CD4-positive, CD25-positive, alpha-beta regulatory T cell (primary cell): ENCODE measurements around the gene ABCC1. TPM values are rescaled to one million over a fixed set of nuclear protein-coding genes. Genes with fewer than 3 reads are reported as not detected.

ENCODE experiments used
- ATAC-seq, 2 donors: fragments of 150-1000 bp; cut with Tn5 transposase; one replicate each; pipeline ENCODE4 v1.10.0; 2021; ENCODE audit warnings: low read depth in 2 of 2, moderate number of reproducible peaks in 2 of 2, moderate library complexity in 1 of 2
- DNase-seq, 3 donors: peaks; one replicate each; pipeline versions ENCODE4 v3.0.0 to v3.0.0-alpha.2; 2012 to 2022; ENCODE audit warnings: mixed read lengths in 1 of 3
- H3K27ac ChIP-seq: one replicate; pipeline ENCODE4 v1.7.0; 2013; ENCODE audit warnings: mild to moderate bottlenecking, low read length; ENCODE audit not compliant: insufficient read depth, poor library complexity, severe bottlenecking
- H3K27me3 ChIP-seq: one replicate; pipeline ENCODE4 v1.7.0; 2013; ENCODE audit warnings: low read length; ENCODE audit not compliant: control insufficient read depth, insufficient read depth
- H3K36me3 ChIP-seq: one replicate; pipeline ENCODE4 v1.7.0; 2013; ENCODE audit warnings: mild to moderate bottlenecking, low read length, moderate library complexity; ENCODE audit not compliant: control insufficient read depth, insufficient read depth
- H3K4me1 ChIP-seq: 2 replicates; pipeline ENCODE4 v1.7.0; 2013; ENCODE audit warnings: mild to moderate bottlenecking, low read length; ENCODE audit not compliant: insufficient read depth, control insufficient read depth, poor library complexity, severe bottlenecking
- H3K4me3 ChIP-seq: one replicate; pipeline ENCODE4 v1.7.0; 2013; ENCODE audit warnings: low read depth, mild to moderate bottlenecking, low read length, moderate library complexity
- H3K9me3 ChIP-seq, 2 experiments: 1 replicate in 1 of 2; 2 replicates in 1 of 2; pipeline ENCODE4 v1.7.0; 2013; ENCODE audit warnings: low read length in 2 of 2, mild to moderate bottlenecking in 1 of 2, moderate library complexity in 1 of 2; ENCODE audit not compliant: control insufficient read depth in 2 of 2
- H3K27ac Mint-ChIP-seq, 3 donors: one replicate each; pipeline ENCODE4 v1.8.0; 2020 to 2022; ENCODE audit warnings: mild to moderate bottlenecking in 3 of 3, mixed read lengths in 3 of 3, moderate library complexity in 2 of 3
- H3K27me3 Mint-ChIP-seq: one replicate; pipeline ENCODE4 v1.8.0; 2022; ENCODE audit warnings: mild to moderate bottlenecking, mixed read lengths
- H3K36me3 Mint-ChIP-seq: one replicate; pipeline ENCODE4 v1.8.0; 2020; ENCODE audit warnings: mixed read lengths
- H3K4me1 Mint-ChIP-seq, 4 donors: one replicate each; pipeline ENCODE4 v1.8.0; 2020 to 2022; ENCODE audit warnings: mixed read lengths in 4 of 4, mild to moderate bottlenecking in 1 of 4
- H3K4me3 Mint-ChIP-seq, 4 donors: one replicate each; pipeline ENCODE4 v1.8.0; 2020 to 2022; ENCODE audit warnings: mild to moderate bottlenecking in 4 of 4, mixed read lengths in 4 of 4, moderate library complexity in 3 of 4
- H3K9me3 Mint-ChIP-seq, 7 donors: one replicate each; pipeline ENCODE4 v1.8.0; 2020 to 2022; ENCODE audit warnings: mixed read lengths in 7 of 7, mild to moderate bottlenecking in 3 of 7, moderate library complexity in 2 of 7
- polyA plus RNA-seq, 4 donors: library from polyadenylated mRNA; unstranded; fragments of 300-500 nt; fragmentation: Illumina TruSeq; gene quantifications; one replicate each; pipeline ENCODE4 v1.2.3, GENCODE V29; 2021
- total RNA-seq: library from RNA; stranded (reverse); gene quantifications from one replicate; pipeline ENCODE4 v1.2.3, GENCODE V29; 2022

ABCC1 gene
- total and polyA plus RNA-seq, 5 donors from 2014 or later: 6.9 to 103 (median 8.7) TPM

GRCh38 chr16:16059160-16059559 lies 109.7 kb downstream of the ABCC1 start:
- H3K4me3 ChIP-seq: no peak overlapping the region
- H3K4me1 Mint-ChIP-seq: peaks cover 9 to 30% (median 17%) of the 10 kb centered on the region in 4 donors
- peaks cover 77% of the 10 kb centered on the region for H3K36me3 ChIP-seq
- no peaks in the 10 kb centered on the region for H3K9me3 Mint-ChIP-seq
- H3K27ac Mint-ChIP-seq: peak overlapping the region in 2 of 3 donors; percentile 30 to 65
- H3K9me3 ChIP-seq: no peaks in the 10 kb centered on the region
- no peak overlapping the region for H3K27ac ChIP-seq
- no peak for ATAC-seq
- peaks cover 14% of the 10 kb centered on the region for H3K4me1 ChIP-seq
- no peak for DNase-seq
- H3K4me3 Mint-ChIP-seq: no peak overlapping the region
- H3K27me3 Mint-ChIP-seq: no peaks in the 10 kb centered on the region
- peaks cover 39% of the 10 kb centered on the region for H3K36me3 Mint-ChIP-seq
- no peaks in the 10 kb centered on the region for H3K27me3 ChIP-seq

GRCh38 chr16:16059895-16060590 lies 110.6 kb downstream of the ABCC1 start:
- Mint-ChIP-seq H3K36me3 (peaks cover 38% of the 10 kb centered on the region), H3K4me3 (no peak overlapping the region)
- H3K36me3 ChIP-seq: peaks cover 72% of the 10 kb centered on the region

GRCh38 chr16:16062023-16062937 lies 112.9 kb downstream of the ABCC1 start:
- H3K27ac ChIP-seq: peak overlapping the region; percentile 3
- Mint-ChIP-seq H3K36me3 (peaks cover 37% of the 10 kb centered on the region), H3K27me3 (no peaks in the 10 kb centered on the region), H3K27ac (peak overlapping the region; percentile 20 to 76 (median 46)), H3K4me3 (peak overlapping the region in 2 of 4 donors; percentile 13 to 19), H3K9me3 (no peaks in the 10 kb centered on the region), H3K4me1 (peaks cover 9 to 34% (median 25%) of the 10 kb centered on the region in 4 donors)
- no peaks in the 10 kb centered on the region for H3K9me3 ChIP-seq
- peak overlapping the region; percentile 26 for H3K4me3 ChIP-seq
- ATAC-seq (peak in 1 of 2 donors; percentile 22), DNase-seq (peak in 1 of 3 donors; percentile 27)
- peaks cover 63% of the 10 kb centered on the region for H3K36me3 ChIP-seq
- H3K27me3 ChIP-seq: no peaks in the 10 kb centered on the region
- peaks cover 14% of the 10 kb centered on the region for H3K4me1 ChIP-seq

More at GRCh38 chr16:16059895-16060590, 110.6 kb downstream of the ABCC1 start:
- H3K9me3 ChIP-seq: no peaks in the 10 kb centered on the region
- no peaks in the 10 kb centered on the region for H3K27me3 Mint-ChIP-seq
- no peaks in the 10 kb centered on the region for H3K27me3 ChIP-seq
- H3K9me3 Mint-ChIP-seq: no peaks in the 10 kb centered on the region
- peaks cover 14% of the 10 kb centered on the region for H3K4me1 ChIP-seq
- H3K27ac ChIP-seq: no peak overlapping the region
- H3K27ac Mint-ChIP-seq: peak overlapping the region in 1 of 3 donors; percentile 94
- ATAC-seq: no peak
- DNase-seq: no peak
- no peak overlapping the region for H3K4me3 ChIP-seq
- peaks cover 9 to 34% (median 22%) of the 10 kb centered on the region in 4 donors for H3K4me1 Mint-ChIP-seq

GRCh38 chr16:16063683-16064082 lies 114.3 kb downstream of the ABCC1 start:
- no peak overlapping the region for H3K27ac ChIP-seq
- no peak for DNase-seq
- peaks cover 35% of the 10 kb centered on the region for H3K36me3 Mint-ChIP-seq
- no peak for ATAC-seq
- no peaks in the 10 kb centered on the region for H3K27me3 ChIP-seq
- H3K27ac Mint-ChIP-seq: peak overlapping the region in 2 of 3 donors; percentile 82 to 88
- H3K4me1 Mint-ChIP-seq: peaks cover 9 to 37% (median 26%) of the 10 kb centered on the region in 4 donors
- peaks cover 14% of the 10 kb centered on the region for H3K4me1 ChIP-seq
- no peak overlapping the region for H3K4me3 Mint-ChIP-seq
- no peaks in the 10 kb centered on the region for H3K27me3 Mint-ChIP-seq
- no peak overlapping the region for H3K4me3 ChIP-seq
- no peaks in the 10 kb centered on the region for H3K9me3 ChIP-seq
- H3K9me3 Mint-ChIP-seq: no peaks in the 10 kb centered on the region
- peaks cover 61% of the 10 kb centered on the region for H3K36me3 ChIP-seq

GRCh38 chr16:16064874-16065384 lies 115.5 kb downstream of the ABCC1 start:
- Histone ChIP-seq H3K27ac (no peak overlapping the region), H3K9me3 (no peaks in the 10 kb centered on the region), H3K4me3 (no peak overlapping the region), H3K27me3 (no peaks in the 10 kb centered on the region), H3K36me3 (peaks cover 59% of the 10 kb centered on the region), H3K4me1 (peaks cover 14% of the 10 kb centered on the region)
- no peak for DNase-seq
- no peak for ATAC-seq
- Mint-ChIP-seq H3K27ac (peak overlapping the region in 1 of 3 donors; percentile 20), H3K27me3 (no peaks in the 10 kb centered on the region), H3K4me3 (no peak overlapping the region), H3K4me1 (peaks cover 9 to 36% (median 26%) of the 10 kb centered on the region in 4 donors), H3K36me3 (peaks cover 35% of the 10 kb centered on the region), H3K9me3 (no peaks in the 10 kb centered on the region)

- no peak for DNase-seq
- Histone ChIP-seq H3K9me3 (no peaks in the 10 kb centered on the region), H3K36me3 (peaks cover 59% of the 10 kb centered on the region), H3K4me1 (peaks cover 2% of the 10 kb centered on the region), H3K27ac (no peak overlapping the region), H3K27me3 (no peaks in the 10 kb centered on the region), H3K4me3 (no peak overlapping the region)
- Mint-ChIP-seq H3K4me3 (no peak overlapping the region), H3K9me3 (no peaks in the 10 kb centered on the region), H3K27me3 (no peaks in the 10 kb centered on the region), H3K4me1 (peaks cover 7 to 23% (median 14%) of the 10 kb centered on the region in 4 donors), H3K36me3 (peaks cover 41% of the 10 kb centered on the region), H3K27ac (peak overlapping the region in 1 of 3 donors; percentile 63)
- no peak for ATAC-seq
Measured at GRCh38 chr16:16067127-16067526, 117.7 kb downstream of the ABCC1 start.

GRCh38 chr16:16071631-16072244 lies 122.3 kb downstream of the ABCC1 start:
- Histone ChIP-seq H3K4me3 (no peak overlapping the region), H3K27me3 (no peaks in the 10 kb centered on the region), H3K9me3 (no peaks in the 10 kb centered on the region), H3K27ac (peak overlapping the region; percentile 5), H3K36me3 (peaks cover 70% of the 10 kb centered on the region), H3K4me1 (no peaks in the 10 kb centered on the region)
- Mint-ChIP-seq H3K27me3 (no peaks in the 10 kb centered on the region), H3K4me3 (no peak overlapping the region), H3K4me1 (peaks cover 0 to 10% (median 6%) of the 10 kb centered on the region in 4 donors), H3K27ac (peak overlapping the region in 1 of 3 donors; percentile 17), H3K9me3 (no peaks in the 10 kb centered on the region), H3K36me3 (peaks cover 30% of the 10 kb centered on the region)
- DNase-seq: no peak
- ATAC-seq: no peak
